Activated T-helper 17 cell treated with anti-CD3 and anti-CD28 coated beads, Interleukin-2, amount 50 U/mL, for 72 hours (primary cell): ENCODE data around the gene ZNF280B. TPM values are rescaled to one million over a fixed set of nuclear protein-coding genes. Genes with fewer than 3 reads are reported as not detected.
"Not testable (repeated sequence)": the region's sequence is repeated elsewhere in the genome, so short reads cannot be mapped to it uniquely, and the experiment has no call there.

Experiments used
- ATAC-seq: fragments of 150-1000 bp; cut with Tn5 transposase; replicated peaks from 2 replicates; pipeline ENCODE4 v1.10.0; 2021; ENCODE audit warnings: mild to moderate bottlenecking, moderate library complexity
- H3K27ac Mint-ChIP-seq: one replicate; pipeline ENCODE4 v1.8.0; 2022; ENCODE audit warnings: mixed read lengths
- H3K27me3 Mint-ChIP-seq: one replicate; pipeline ENCODE4 v1.8.0; 2022; ENCODE audit warnings: mixed read lengths
- H3K36me3 Mint-ChIP-seq: one replicate; pipeline ENCODE4 v1.8.0; 2022; ENCODE audit warnings: low read depth, mild to moderate bottlenecking, mixed read lengths
- H3K4me1 Mint-ChIP-seq: one replicate; pipeline ENCODE4 v1.8.0; 2022; ENCODE audit warnings: mixed read lengths
- H3K4me3 Mint-ChIP-seq: one replicate; pipeline ENCODE4 v1.8.0; 2022; ENCODE audit warnings: mild to moderate bottlenecking, mixed read lengths
- H3K9me3 Mint-ChIP-seq: one replicate; pipeline ENCODE4 v1.8.0; 2022; ENCODE audit warnings: mixed read lengths
- total RNA-seq, 2 donors: library from RNA; stranded (reverse); gene quantifications; one replicate each; pipeline ENCODE4 v1.2.3, GENCODE V29; 2022

ZNF280B gene
- total RNA-seq, 2 donors from 2014 or later: 2.4 to 4.1 TPM

- Mint-ChIP-seq H3K27me3 (peaks cover 28% of the 10 kb centered on the region), H3K4me1 (no peaks in the 10 kb centered on the region), H3K36me3 (no peaks in the 10 kb centered on the region), H3K27ac (no peak overlapping the region), H3K9me3 (peaks cover 10% of the 10 kb centered on the region), H3K4me3 (no peak overlapping the region)
- no peak for ATAC-seq
Observed at GRCh38 chr22:22469527-22469926, 39.0 kb downstream of the ZNF280B start.

DNA sequence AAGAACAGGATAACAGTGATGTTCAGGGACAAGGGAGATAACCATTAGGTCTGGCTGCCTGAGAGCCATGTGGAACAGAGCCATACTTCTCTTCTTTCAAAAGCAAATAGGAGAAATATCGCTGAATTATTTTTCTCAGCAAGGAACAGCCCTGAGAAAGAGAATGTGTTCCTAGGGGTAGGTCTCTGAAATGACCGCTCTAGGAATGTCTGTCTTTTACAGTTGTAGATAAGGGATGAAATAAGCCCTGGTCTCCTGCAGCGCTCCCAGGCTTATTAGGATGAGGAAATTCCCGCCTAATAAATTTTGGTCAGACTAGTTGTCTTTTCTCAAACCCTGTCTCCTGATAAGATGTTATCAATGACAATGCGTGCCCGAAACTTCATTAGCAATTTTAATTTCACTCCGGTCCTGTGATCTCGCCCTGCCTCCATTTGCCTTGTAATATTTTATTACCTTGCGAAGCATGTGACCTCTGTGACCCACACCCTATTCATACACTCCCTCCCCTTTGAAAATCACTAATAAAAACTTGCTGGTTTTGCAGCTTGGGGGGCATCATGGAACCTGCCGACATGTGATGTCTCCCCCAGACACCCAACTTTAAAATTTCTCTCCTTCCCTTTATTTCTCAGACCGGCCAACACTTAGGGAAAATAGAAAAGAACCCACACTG, 39.6 kb downstream of the ZNF280B start:
- not testable (repeated sequence) for ATAC-seq, H3K4me1 Mint-ChIP-seq, H3K4me3 Mint-ChIP-seq, H3K9me3 Mint-ChIP-seq, H3K36me3 Mint-ChIP-seq, H3K27ac Mint-ChIP-seq
- peaks cover 31% of the 10 kb centered on the region for H3K27me3 Mint-ChIP-seq

DNA sequence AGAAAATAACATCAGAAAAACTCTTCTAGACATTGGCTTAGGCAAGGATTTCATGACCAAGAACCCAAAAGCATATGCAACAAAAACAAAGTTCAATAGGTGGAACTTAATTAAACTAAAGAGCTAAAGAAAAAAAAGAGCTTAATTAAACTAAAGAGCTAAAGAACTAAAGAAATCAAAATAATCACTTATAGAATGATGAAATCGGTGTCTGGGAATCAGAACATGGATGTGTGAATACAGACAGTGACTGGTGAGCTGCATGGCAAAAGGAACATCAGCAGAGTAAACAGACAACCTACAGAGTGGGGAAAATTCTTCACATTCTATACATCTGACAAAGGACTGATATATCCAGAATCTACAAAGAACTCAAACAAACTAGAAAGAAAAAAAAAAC, 41.4 kb downstream of the ZNF280B start:
- Mint-ChIP-seq H3K4me3 (no peak overlapping the region), H3K27ac (no peak overlapping the region), H3K9me3 (peaks cover 10% of the 10 kb centered on the region)

DNA sequence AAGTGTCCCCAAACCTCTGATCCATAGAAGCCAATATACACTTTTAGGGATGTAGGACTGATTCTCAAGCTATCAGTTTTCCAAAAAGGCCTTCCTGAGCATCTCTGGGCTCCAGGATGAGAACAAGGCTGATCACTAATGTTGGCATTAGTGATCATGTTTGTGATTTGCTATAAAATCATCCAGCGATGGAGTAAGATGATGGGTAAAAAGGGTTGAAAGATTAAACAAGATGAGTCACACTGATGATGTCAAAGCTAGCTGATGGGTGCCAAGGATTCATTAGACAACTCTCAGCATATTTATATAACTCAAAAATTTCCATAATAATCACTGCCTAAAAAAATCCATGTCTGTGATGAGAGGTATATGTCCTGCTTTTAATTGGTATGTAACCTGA, 42.8 kb downstream of the ZNF280B start:
- no peak overlapping the region for H3K4me3 Mint-ChIP-seq
- ATAC-seq: no peak
- H3K27ac Mint-ChIP-seq: no peak overlapping the region
- H3K27me3 Mint-ChIP-seq: peaks cover 50% of the 10 kb centered on the region
- no peaks in the 10 kb centered on the region for H3K4me1 Mint-ChIP-seq
- no peaks in the 10 kb centered on the region for H3K36me3 Mint-ChIP-seq
- H3K9me3 Mint-ChIP-seq: peaks cover 10% of the 10 kb centered on the region

More for the DNA sequence above, 41.4 kb downstream of the ZNF280B start:
- Mint-ChIP-seq H3K27me3 (peaks cover 45% of the 10 kb centered on the region), H3K36me3 (no peaks in the 10 kb centered on the region), H3K4me1 (no peaks in the 10 kb centered on the region)
- no peak for ATAC-seq

DNA sequence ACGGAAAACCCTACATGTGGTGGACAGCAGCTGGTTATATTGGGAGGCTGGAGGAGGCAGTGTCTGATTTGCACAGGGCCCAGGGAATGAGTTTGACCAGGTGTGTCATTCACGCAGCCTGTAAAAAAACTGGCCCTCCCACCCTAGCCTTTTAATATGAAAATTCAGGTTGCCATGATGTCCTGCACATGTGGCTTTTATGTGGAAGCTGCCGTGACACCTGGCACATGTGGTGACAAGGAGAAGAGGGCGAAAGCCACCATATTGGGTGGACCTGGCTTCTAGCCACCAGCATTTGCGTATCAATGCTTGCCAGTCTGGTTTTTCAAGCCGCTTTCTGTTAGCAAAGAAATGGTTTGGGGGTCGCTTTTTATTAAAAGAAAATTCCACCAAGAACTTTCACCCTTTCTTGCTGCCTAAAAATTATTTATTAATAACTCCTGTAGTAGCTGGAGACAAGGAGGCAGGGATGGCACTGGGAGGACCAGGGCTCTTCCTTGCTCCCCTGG, 43.4 kb downstream of the ZNF280B start:
- no peak for ATAC-seq

DNA sequence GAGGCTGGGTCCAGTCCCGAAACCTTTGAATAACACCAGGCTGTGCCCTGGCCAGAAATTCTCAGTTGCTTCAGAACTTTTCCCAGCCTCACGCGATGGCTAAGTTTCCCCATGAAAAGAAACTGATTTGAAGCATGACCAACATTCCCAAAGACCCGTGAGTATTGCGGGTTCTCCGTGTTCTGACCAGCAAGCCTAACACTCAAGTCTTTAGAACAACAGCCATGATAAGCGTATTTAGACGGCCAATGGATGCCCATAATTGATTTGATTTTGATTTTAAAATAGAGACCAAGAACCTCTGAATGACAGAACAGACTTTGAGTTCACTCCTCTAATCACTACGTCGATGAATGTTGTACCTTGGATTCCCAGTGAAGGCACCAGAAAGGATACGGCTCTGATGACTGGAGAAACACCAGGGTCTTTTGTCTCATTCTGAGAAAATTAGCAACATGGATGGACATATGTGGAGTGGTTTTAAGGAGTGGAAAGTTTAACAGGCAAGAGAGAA, 43.9 kb downstream of the ZNF280B start:
- Mint-ChIP-seq H3K4me1 (no peaks in the 10 kb centered on the region), H3K4me3 (no peak overlapping the region), H3K9me3 (peaks cover 11% of the 10 kb centered on the region), H3K27ac (no peak overlapping the region), H3K36me3 (no peaks in the 10 kb centered on the region), H3K27me3 (peaks cover 49% of the 10 kb centered on the region)
- ATAC-seq: no peak

More for the DNA sequence above, 43.4 kb downstream of the ZNF280B start:
- Mint-ChIP-seq H3K27ac (no peak overlapping the region), H3K27me3 (peaks cover 53% of the 10 kb centered on the region), H3K9me3 (peaks cover 10% of the 10 kb centered on the region), H3K36me3 (no peaks in the 10 kb centered on the region), H3K4me1 (no peaks in the 10 kb centered on the region), H3K4me3 (no peak overlapping the region)

- H3K4me1 Mint-ChIP-seq: no peaks in the 10 kb centered on the region
Observed at GRCh38 chr22:22463855-22464540, 44.5 kb downstream of the ZNF280B start.

GRCh38 chr22:22462813-22463567, 45.6 kb downstream of the ZNF280B start:
- H3K27ac Mint-ChIP-seq: no peak overlapping the region
- no peak for ATAC-seq
- H3K36me3 Mint-ChIP-seq: no peaks in the 10 kb centered on the region

More at GRCh38 chr22:22463855-22464540, 44.5 kb downstream of the ZNF280B start:
- peaks cover 48% of the 10 kb centered on the region for H3K27me3 Mint-ChIP-seq
- H3K9me3 Mint-ChIP-seq: peaks cover 9% of the 10 kb centered on the region
- no peak overlapping the region for H3K27ac Mint-ChIP-seq
- H3K36me3 Mint-ChIP-seq: no peaks in the 10 kb centered on the region
- peak; percentile 47 for ATAC-seq
- no peak overlapping the region for H3K4me3 Mint-ChIP-seq

DNA sequence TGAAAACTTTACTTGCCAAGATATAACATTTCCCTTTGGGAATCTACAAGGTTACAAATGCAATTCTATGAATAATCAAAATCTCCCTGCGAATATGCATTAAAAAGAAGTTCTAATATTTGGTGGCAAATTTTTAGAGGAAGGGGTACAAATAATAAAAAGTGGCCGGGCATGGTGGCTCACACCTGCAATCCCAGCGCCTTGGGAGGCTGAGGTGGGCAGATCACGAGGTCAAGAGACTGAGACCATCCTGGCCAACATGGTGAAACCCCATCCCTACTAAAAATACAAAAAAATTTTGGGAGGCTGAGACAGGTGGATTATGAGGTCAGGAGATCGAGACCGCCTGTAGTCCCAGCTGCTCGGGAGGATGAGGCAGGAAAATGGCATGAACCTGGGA, 47.0 kb downstream of the ZNF280B start:
- no peak overlapping the region for H3K4me3 Mint-ChIP-seq
- H3K4me1 Mint-ChIP-seq: no peaks in the 10 kb centered on the region
- H3K36me3 Mint-ChIP-seq: no peaks in the 10 kb centered on the region
- no peak overlapping the region for H3K27ac Mint-ChIP-seq
- H3K27me3 Mint-ChIP-seq: peaks cover 44% of the 10 kb centered on the region
- peaks cover 17% of the 10 kb centered on the region for H3K9me3 Mint-ChIP-seq
- no peak for ATAC-seq

More at GRCh38 chr22:22462813-22463567, 45.6 kb downstream of the ZNF280B start:
- Mint-ChIP-seq H3K4me1 (no peaks in the 10 kb centered on the region), H3K4me3 (no peak overlapping the region), H3K27me3 (peaks cover 48% of the 10 kb centered on the region), H3K9me3 (peaks cover 13% of the 10 kb centered on the region)

GRCh38 chr22:22461111-22461510, 47.4 kb downstream of the ZNF280B start:
- Mint-ChIP-seq H3K27me3 (peaks cover 39% of the 10 kb centered on the region), H3K9me3 (peaks cover 17% of the 10 kb centered on the region), H3K4me3 (no peak overlapping the region), H3K27ac (no peak overlapping the region), H3K4me1 (no peaks in the 10 kb centered on the region), H3K36me3 (no peaks in the 10 kb centered on the region)
- no peak for ATAC-seq

GRCh38 chr22:22460635-22461034, 47.9 kb downstream of the ZNF280B start:
- ATAC-seq: no peak
- no peaks in the 10 kb centered on the region for H3K4me1 Mint-ChIP-seq
- no peak overlapping the region for H3K4me3 Mint-ChIP-seq

DNA sequence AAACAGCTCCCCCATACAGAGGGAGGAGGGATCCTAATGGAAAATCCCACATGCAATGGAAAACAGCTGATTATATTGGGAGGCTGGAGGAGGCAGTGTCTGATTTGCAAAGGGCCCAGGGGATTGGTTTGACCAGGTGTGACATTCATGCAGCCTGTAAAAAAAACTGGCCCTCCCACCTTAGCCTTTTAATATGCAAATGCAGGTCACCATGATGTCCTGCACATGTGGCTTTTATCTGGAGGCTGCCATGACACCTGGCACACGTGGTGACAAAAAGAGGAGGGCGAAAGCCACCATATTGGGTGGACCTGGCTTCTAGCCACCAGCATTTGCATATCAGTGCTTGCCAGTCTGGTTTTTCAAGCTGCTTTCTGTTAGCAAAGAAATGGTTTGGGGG, 48.5 kb downstream of the ZNF280B start:
- H3K4me1 Mint-ChIP-seq: no peaks in the 10 kb centered on the region
- H3K36me3 Mint-ChIP-seq: no peaks in the 10 kb centered on the region
- H3K4me3 Mint-ChIP-seq: no peak overlapping the region
- peaks cover 41% of the 10 kb centered on the region for H3K27me3 Mint-ChIP-seq
- peaks cover 17% of the 10 kb centered on the region for H3K9me3 Mint-ChIP-seq
- H3K27ac Mint-ChIP-seq: no peak overlapping the region
- no peak for ATAC-seq

More at GRCh38 chr22:22460635-22461034, 47.9 kb downstream of the ZNF280B start:
- peaks cover 38% of the 10 kb centered on the region for H3K27me3 Mint-ChIP-seq
- peaks cover 17% of the 10 kb centered on the region for H3K9me3 Mint-ChIP-seq
- H3K27ac Mint-ChIP-seq: no peak overlapping the region
- H3K36me3 Mint-ChIP-seq: no peaks in the 10 kb centered on the region

- no peaks in the 10 kb centered on the region for H3K36me3 Mint-ChIP-seq
- H3K27ac Mint-ChIP-seq: no peak overlapping the region
- ATAC-seq: no peak
Observed at GRCh38 chr22:22458896-22459588, 49.5 kb downstream of the ZNF280B start.

GRCh38 chr22:22458387-22458786, 50.2 kb downstream of the ZNF280B start:
- ATAC-seq: no peak
- Mint-ChIP-seq H3K27me3 (peaks cover 44% of the 10 kb centered on the region), H3K27ac (no peak overlapping the region), H3K9me3 (peaks cover 18% of the 10 kb centered on the region), H3K4me1 (no peaks in the 10 kb centered on the region), H3K36me3 (no peaks in the 10 kb centered on the region), H3K4me3 (no peak overlapping the region)

More at GRCh38 chr22:22458896-22459588, 49.5 kb downstream of the ZNF280B start:
- peaks cover 17% of the 10 kb centered on the region for H3K9me3 Mint-ChIP-seq
- no peak overlapping the region for H3K4me3 Mint-ChIP-seq
- no peaks in the 10 kb centered on the region for H3K4me1 Mint-ChIP-seq
- H3K27me3 Mint-ChIP-seq: peaks cover 43% of the 10 kb centered on the region
